GM12873 (cell line): ENCODE results near the gene TVP23C.

Experiments used
- CTCF ChIP-seq: IDR thresholded peaks from 2 replicates; pipeline ENCODE4 v1.5.1; 2012; ENCODE audit warnings: low read depth, mild to moderate bottlenecking, moderate library complexity, low read length, control low read depth; ENCODE audit not compliant: insufficient read depth; ENCODE audit errors: missing control alignments

The TVP23C gene

GRCh38 chr17:15457723-15458094, 105.6 kb downstream of the TVP23C start:
- no peak for TF ChIP-seq CTCF

GRCh38 chr17:15456972-15457722, 106.1 kb downstream of the TVP23C start:
- no peak for TF ChIP-seq CTCF

- TF ChIP-seq CTCF, result no peak
Measured at GRCh38 chr17:15456496-15456895, 106.8 kb downstream of the TVP23C start.

- TF ChIP-seq CTCF, result no peak
Measured at GRCh38 chr17:15454346-15454745, 108.9 kb downstream of the TVP23C start.

- TF ChIP-seq CTCF, result no peak
Measured at GRCh38 chr17:15453782-15454181, 109.5 kb downstream of the TVP23C start.

GRCh38 chr17:15453246-15453645, 110.0 kb downstream of the TVP23C start:
- no peak for TF ChIP-seq CTCF

- TF ChIP-seq CTCF, result no peak
Measured at GRCh38 chr17:15452746-15453145, 110.5 kb downstream of the TVP23C start.
